Nephron progenitor cell (in vitro differentiated cells): Measurements from ENCODE around the gene ABL1.
"Not testable (repeated sequence)": the region's sequence is repeated elsewhere in the genome, so short reads cannot be mapped to it uniquely, and the experiment has no call there.

ENCODE experiments used
- DNase-seq: peaks from one replicate; pipeline ENCODE4 v3.0.0; 2021
- H3K27ac Mint-ChIP-seq: 2 replicates; pipeline ENCODE4 v1.8.0; 2021; ENCODE audit warnings: mild to moderate bottlenecking, moderate library complexity, mixed read lengths
- H3K27me3 Mint-ChIP-seq: 2 replicates; pipeline ENCODE4 v1.8.0; 2021; ENCODE audit warnings: mild to moderate bottlenecking, low read depth, mixed read lengths; ENCODE audit not compliant: poor library complexity
- H3K36me3 Mint-ChIP-seq: 2 replicates; pipeline ENCODE4 v1.8.0; 2021; ENCODE audit warnings: low read depth, mixed read lengths
- H3K4me1 Mint-ChIP-seq: 2 replicates; pipeline ENCODE4 v1.8.0; 2021; ENCODE audit warnings: mixed read lengths
- H3K4me3 Mint-ChIP-seq: 2 replicates; pipeline ENCODE4 v1.8.0; 2021; ENCODE audit warnings: mild to moderate bottlenecking, moderate library complexity, mixed read lengths
- H3K9me3 Mint-ChIP-seq: 2 replicates; pipeline ENCODE4 v1.8.0; 2021; ENCODE audit warnings: mild to moderate bottlenecking, moderate library complexity, mixed read lengths
- CTCF ChIP-seq: fragments of 200-600 bp; sonication (generic); IDR thresholded peaks from 2 replicates; pipeline ENCODE4 v1.5.0; 2021; ENCODE audit warnings: antibody characterized with exemption

ABL1 gene

GRCh38 chr9:130793589-130793988, 41.5 kb upstream of the ABL1 start:
- Mint-ChIP-seq H3K27me3 (peaks cover 8% of the 10 kb centered on the region), H3K4me3 (no peak overlapping the region), H3K9me3 (peaks cover 34% of the 10 kb centered on the region), H3K36me3 (peaks cover 33% of the 10 kb centered on the region), H3K27ac (no peak overlapping the region), H3K4me1 (peaks cover 25% of the 10 kb centered on the region)
- TF ChIP-seq CTCF, result no peak
- no peak for DNase-seq

DNA sequence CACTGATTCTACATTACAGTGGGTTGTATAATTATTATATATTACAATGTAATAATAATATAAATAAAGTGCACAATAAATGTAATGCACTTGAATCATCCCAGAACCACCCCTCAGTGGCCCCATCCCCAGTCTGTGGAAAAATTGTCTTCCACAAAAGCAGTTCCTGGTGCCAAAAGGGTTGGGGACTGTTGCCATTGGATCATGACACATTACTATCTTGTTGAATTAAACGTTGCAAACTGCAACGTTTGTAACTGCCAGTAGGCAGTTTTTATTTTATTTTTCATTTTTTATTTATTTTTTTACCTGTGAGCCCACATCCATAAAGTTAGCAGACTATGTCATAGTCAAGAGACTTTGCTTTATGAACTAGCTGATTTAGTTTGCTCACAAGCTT, 41.0 kb upstream of the ABL1 start:
- H3K4me3 Mint-ChIP-seq, DNase-seq, H3K27me3 Mint-ChIP-seq, H3K27ac Mint-ChIP-seq: not testable (repeated sequence)
- peaks cover 28% of the 10 kb centered on the region for H3K36me3 Mint-ChIP-seq
- peaks cover 25% of the 10 kb centered on the region for H3K4me1 Mint-ChIP-seq
- H3K9me3 Mint-ChIP-seq, result peaks cover 30% of the 10 kb centered on the region

DNA sequence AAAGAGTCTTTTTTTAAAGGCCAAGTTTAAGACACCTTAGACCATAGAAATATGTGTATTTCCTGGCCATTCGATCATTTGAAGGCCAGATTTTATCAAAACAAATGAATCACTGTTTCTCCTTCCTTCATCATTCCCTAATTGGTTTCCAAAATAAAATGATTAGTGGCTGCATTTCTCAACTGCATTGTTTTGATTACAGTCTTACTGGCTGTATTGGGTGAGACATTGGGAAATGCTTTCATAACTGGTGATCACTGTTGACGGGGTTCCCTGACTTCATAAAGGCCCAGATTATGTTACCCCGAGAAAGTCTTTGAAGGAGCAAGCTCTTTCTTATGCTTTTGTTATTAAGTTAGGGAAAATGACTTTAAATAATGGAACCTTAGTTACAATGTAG, 40.6 kb upstream of the ABL1 start:
- not testable (repeated sequence) for H3K27me3 Mint-ChIP-seq, H3K27ac Mint-ChIP-seq, DNase-seq, H3K4me3 Mint-ChIP-seq
- Mint-ChIP-seq H3K9me3 (peaks cover 26% of the 10 kb centered on the region), H3K4me1 (peaks cover 25% of the 10 kb centered on the region), H3K36me3 (peaks cover 24% of the 10 kb centered on the region)

GRCh38 chr9:130794923-130795495, 40.0 kb upstream of the ABL1 start:
- Mint-ChIP-seq H3K27me3 (peaks cover 5% of the 10 kb centered on the region), H3K4me3 (no peak overlapping the region), H3K9me3 (peaks cover 20% of the 10 kb centered on the region), H3K36me3 (peaks cover 18% of the 10 kb centered on the region), H3K27ac (no peak overlapping the region), H3K4me1 (peaks cover 25% of the 10 kb centered on the region)
- DNase-seq, result no peak
- no peak for TF ChIP-seq CTCF

DNA sequence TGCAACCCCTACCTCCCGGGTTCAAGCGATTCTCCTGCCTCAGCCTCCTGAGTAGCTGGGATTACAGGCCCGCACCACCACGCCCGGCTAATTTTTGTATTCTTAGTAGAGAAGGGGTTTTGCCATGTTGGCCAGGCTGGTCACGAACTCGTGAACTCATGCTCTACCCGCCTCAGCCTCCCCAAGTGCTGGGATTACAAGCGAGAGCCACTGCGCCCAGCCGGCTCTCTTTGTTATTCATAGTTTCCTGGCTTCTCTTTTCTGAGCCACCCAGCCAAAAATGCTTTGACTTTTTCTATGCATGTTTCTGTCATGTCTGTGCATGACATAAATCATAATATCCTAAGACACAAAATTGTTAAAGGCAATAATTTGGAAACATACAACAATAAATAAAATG, 31.9 kb upstream of the ABL1 start:
- not testable (repeated sequence) for DNase-seq, H3K27me3 Mint-ChIP-seq, H3K4me3 Mint-ChIP-seq, H3K9me3 Mint-ChIP-seq, H3K27ac Mint-ChIP-seq
- peaks cover 21% of the 10 kb centered on the region for H3K4me1 Mint-ChIP-seq
- H3K36me3 Mint-ChIP-seq, result peaks cover 11% of the 10 kb centered on the region

- DNase-seq, result no peak
- Mint-ChIP-seq H3K27me3 (peaks cover 2% of the 10 kb centered on the region), H3K27ac (peak overlapping the region; percentile 68), H3K36me3 (peaks cover 31% of the 10 kb centered on the region), H3K4me3 (no peak overlapping the region), H3K9me3 (peaks cover 30% of the 10 kb centered on the region), H3K4me1 (peaks cover 29% of the 10 kb centered on the region)
- TF ChIP-seq CTCF, result no peak
Observed at GRCh38 chr9:130805510-130806326, 29.3 kb upstream of the ABL1 start.

DNA sequence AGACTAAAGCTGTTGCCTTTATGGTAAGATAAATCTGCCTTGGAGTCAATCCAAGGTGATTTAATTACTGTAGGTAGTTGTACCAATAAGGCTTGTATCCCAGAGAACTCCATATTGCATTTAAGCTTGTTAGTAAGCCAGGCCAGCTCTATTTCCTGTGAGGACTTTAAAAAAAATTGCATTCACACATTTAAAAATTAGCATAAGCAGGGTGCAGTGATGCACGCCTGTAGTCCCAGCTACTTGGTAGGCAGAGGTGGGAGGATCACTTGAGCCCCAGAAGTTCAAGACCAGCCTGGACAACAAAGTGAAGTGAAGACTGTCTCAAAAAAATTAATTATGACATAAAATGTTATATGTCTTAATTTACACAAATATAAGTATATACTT, 28.7 kb upstream of the ABL1 start:
- TF ChIP-seq CTCF, result no peak
- H3K9me3 Mint-ChIP-seq, result peaks cover 36% of the 10 kb centered on the region
- H3K27ac Mint-ChIP-seq, result no peak overlapping the region
- peaks cover 3% of the 10 kb centered on the region for H3K27me3 Mint-ChIP-seq
- H3K4me3 Mint-ChIP-seq, result no peak overlapping the region
- DNase-seq, result no peak
- H3K36me3 Mint-ChIP-seq, result peaks cover 37% of the 10 kb centered on the region
- H3K4me1 Mint-ChIP-seq, result peaks cover 29% of the 10 kb centered on the region
